Upper lobe of left lung (tissue), 4 donors: ENCODE measurements around the gene METTL23.

Experiments
- POLR2A ChIP-seq, 4 donors: fragments of 450-650 bp; IDR thresholded peaks; one replicate each; pipeline ENCODE4 v1.5.1; 2016 to 2017; ENCODE audit warnings: antibody characterized with exemption in 4 of 4, mild to moderate bottlenecking in 2 of 4
- POLR2AphosphoS5 ChIP-seq, 2 donors: sonication (generic); formaldehyde crosslinking; IDR thresholded peaks; one replicate each; pipeline ENCODE4 v1.5.1; 2017; ENCODE audit warnings: antibody characterized with exemption in 2 of 2
- TF ChIP-seq, protein P1 (sequence below), 6 experiments: fragments of 450-650 bp in 4 of 6; fragments of 200-600 bp in 2 of 6; sonication (generic) in 2 of 6; IDR thresholded peaks; one replicate each; pipeline ENCODE4 v1.5.1; 2016 to 2019; ENCODE audit warnings: antibody characterized with exemption in 6 of 6

DNA sequence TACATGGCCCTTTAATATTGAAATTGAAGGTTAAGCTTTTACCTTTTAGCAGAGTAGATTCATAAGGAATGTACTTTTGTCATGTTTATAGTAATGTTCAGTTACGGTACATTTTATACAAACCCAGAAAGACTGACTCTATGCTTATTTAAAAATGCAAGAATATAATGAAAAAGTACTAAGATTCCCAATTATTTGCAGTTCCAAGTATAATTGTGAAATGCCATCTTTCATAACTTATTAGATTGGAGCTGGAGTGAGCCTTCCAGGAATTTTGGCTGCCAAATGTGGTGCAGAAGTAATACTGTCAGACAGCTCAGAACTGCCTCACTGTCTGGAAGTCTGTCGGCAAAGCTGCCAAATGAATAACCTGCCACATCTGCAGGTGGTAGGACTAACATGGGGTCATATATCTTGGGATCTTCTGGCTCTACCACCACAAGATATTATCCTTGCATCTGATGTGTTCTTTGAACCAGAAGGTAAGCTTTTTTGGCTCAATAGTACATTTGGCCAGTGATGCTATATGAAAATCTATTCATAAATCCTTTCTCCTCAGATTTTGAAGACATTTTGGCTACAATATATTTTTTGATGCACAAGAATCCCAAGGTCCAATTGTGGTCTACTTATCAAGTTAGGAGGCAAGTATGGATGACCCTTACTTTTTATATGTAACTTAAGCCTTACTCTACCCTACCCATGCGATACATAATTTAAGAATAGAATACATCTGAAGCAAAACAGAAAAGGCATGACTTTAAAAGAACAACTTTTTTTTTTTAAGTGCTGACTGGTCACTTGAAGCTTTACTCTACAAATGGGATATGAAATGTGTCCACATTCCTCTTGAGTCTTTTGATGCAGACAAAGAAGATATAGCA, 6.3 kb downstream of the METTL23 start:
- TF ChIP-seq, protein P1, sequence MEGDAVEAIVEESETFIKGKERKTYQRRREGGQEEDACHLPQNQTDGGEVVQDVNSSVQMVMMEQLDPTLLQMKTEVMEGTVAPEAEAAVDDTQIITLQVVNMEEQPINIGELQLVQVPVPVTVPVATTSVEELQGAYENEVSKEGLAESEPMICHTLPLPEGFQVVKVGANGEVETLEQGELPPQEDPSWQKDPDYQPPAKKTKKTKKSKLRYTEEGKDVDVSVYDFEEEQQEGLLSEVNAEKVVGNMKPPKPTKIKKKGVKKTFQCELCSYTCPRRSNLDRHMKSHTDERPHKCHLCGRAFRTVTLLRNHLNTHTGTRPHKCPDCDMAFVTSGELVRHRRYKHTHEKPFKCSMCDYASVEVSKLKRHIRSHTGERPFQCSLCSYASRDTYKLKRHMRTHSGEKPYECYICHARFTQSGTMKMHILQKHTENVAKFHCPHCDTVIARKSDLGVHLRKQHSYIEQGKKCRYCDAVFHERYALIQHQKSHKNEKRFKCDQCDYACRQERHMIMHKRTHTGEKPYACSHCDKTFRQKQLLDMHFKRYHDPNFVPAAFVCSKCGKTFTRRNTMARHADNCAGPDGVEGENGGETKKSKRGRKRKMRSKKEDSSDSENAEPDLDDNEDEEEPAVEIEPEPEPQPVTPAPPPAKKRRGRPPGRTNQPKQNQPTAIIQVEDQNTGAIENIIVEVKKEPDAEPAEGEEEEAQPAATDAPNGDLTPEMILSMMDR (IDR thresholded peaks at IDR 0.05): no peak
- TF ChIP-seq POLR2AphosphoS5 (IDR thresholded peaks at IDR 0.05) (no peak), POLR2A (IDR thresholded peaks at IDR 0.05) (no peak)
